IPS-15b (cell line): ENCODE measurements around the gene SERPINF2.
"Not testable (repeated sequence)": the region's sequence is repeated elsewhere in the genome, so short reads cannot be mapped to it uniquely, and the experiment has no call there.

ENCODE experiments used
- H3K27me3 ChIP-seq: one replicate; pipeline ENCODE4 v1.6.1; 2013; ENCODE audit warnings: low read length; ENCODE audit not compliant: control insufficient read depth, insufficient read depth
- H3K36me3 ChIP-seq: one replicate; pipeline ENCODE4 v1.6.1; 2013; ENCODE audit warnings: low read length; ENCODE audit not compliant: control insufficient read depth, insufficient read depth
- H3K4me1 ChIP-seq: one replicate; pipeline ENCODE4 v1.6.1; 2013; ENCODE audit warnings: mild to moderate bottlenecking, low read length; ENCODE audit not compliant: control insufficient read depth, insufficient read depth
- H3K4me3 ChIP-seq: one replicate; pipeline ENCODE4 v1.5.1; 2013; ENCODE audit warnings: low read depth, low read length
- H3K9ac ChIP-seq: one replicate; pipeline ENCODE4 v1.6.1; 2013; ENCODE audit warnings: low read depth, mild to moderate bottlenecking, low read length
- H3K9me3 ChIP-seq: one replicate; pipeline ENCODE4 v1.6.1; 2013; ENCODE audit warnings: mild to moderate bottlenecking, low read length; ENCODE audit not compliant: control insufficient read depth, insufficient read depth

Gene SERPINF2

DNA sequence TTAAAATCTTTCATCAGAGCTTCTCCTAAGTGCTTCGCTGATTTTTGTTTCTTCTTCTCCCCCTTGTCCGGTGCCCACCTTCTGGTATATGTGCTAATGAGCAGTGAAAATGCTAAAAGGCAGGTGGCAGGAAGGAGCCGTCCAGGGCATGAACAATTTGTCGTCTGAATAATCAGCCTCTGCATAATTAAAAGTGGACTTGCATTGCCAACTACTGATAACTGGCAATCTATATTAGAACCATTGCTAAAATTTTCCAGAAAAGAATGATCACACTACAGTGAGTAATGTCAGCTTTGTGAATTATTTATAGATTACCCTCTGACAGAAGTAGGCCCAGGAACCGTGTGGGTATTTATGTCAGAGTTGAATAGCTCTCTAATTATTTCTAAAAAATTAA lies 47.3 kb downstream of the SERPINF2 start:
- no peaks in the 10 kb centered on the region for H3K9me3 ChIP-seq
- no peak overlapping the region for H3K9ac ChIP-seq
- no peaks in the 10 kb centered on the region for H3K4me1 ChIP-seq
- no peak overlapping the region for H3K4me3 ChIP-seq
- peaks cover 18% of the 10 kb centered on the region for H3K36me3 ChIP-seq
- H3K27me3 ChIP-seq, result no peaks in the 10 kb centered on the region

DNA sequence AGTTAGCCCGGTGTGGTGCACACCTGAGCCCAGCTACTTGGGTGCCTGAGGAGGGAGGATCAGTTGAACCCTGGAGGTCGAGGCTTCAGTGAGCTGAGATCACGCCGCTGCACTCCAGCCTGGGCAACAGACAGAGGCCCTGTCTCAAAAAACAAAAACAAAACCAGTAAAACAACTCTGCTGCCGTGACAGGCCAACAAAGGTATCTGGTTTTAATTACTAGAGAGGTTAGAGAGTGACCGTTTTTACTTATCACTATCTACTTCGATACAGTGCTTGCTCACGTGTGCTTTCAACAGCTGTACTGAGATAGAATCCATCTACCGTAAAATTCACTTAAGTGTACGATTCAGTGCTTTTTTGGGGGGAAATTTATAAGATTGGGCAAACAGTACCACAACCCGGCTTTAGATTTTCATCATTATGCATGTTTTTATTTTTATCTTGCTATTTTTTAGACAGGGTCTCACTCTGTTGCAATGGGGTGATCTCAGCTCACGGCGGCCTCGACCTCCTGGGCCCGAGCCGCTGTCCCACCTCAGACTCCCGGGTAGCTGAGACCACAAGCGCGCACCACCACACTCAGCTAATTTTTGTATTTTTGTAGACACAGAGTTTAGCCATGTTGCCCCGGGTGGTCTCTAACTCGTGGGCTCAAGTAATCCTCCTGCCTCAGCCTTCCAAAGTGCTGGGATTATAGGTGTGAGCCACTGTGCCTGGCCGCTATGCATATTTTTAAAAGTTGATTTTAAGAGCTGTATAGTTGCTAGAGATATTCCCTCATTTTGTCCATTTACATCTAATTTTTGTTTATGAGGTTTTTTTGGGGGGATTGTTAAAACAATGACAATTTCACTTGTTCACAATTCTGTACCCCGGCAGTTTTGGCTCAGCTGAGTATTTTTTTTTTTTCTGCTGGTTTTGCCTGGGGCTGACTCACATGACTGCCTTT lies 50.1 kb downstream of the SERPINF2 start:
- H3K9ac ChIP-seq, result no peak overlapping the region
- no peaks in the 10 kb centered on the region for H3K4me1 ChIP-seq
- H3K36me3 ChIP-seq, result no peaks in the 10 kb centered on the region
- H3K27me3 ChIP-seq, result no peaks in the 10 kb centered on the region
- H3K4me3 ChIP-seq, result no peak overlapping the region
- H3K9me3 ChIP-seq, result no peaks in the 10 kb centered on the region

DNA sequence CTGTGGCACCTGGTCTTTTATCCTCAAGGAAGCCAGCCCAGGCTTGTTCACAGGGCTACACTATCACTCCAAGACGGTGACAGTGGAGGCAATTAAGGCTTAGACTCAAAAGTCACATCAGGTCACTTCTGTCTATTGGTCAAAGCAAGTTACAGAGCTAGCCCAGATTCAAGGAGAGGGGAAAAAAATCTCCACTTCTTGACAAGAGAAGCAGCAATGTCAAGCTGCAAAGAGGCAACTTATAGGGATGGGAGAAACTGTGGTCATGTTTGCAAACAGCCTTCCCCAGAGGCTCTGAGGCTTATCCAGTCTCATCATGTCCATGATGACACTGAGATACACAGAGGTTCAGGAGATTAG lies 50.8 kb downstream of the SERPINF2 start:
- Histone ChIP-seq H3K36me3 (peaks cover 2% of the 10 kb centered on the region), H3K9me3 (no peaks in the 10 kb centered on the region), H3K9ac (no peak overlapping the region), H3K4me1 (no peaks in the 10 kb centered on the region), H3K4me3 (no peak overlapping the region), H3K27me3 (no peaks in the 10 kb centered on the region)

DNA sequence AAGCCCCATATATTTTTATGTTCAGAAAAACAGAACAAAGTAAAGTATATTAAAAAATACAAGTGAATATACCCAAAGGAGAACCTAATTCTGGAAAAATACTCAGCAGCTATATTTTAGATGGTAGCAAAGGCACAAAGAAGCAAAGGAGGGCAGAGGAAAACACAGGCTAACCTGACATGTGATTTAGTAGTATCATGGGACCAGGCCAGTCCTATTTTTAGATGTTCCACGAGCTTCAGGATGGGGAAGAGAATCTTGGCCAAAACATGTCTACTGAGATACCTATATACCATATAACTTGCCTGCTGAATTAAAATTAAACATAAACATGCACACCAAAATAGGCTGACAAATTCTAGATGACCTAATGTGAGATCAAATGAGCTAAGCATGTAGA lies 54.1 kb downstream of the SERPINF2 start:
- Histone ChIP-seq H3K36me3 (peaks cover 7% of the 10 kb centered on the region), H3K9ac (no peak overlapping the region)

DNA sequence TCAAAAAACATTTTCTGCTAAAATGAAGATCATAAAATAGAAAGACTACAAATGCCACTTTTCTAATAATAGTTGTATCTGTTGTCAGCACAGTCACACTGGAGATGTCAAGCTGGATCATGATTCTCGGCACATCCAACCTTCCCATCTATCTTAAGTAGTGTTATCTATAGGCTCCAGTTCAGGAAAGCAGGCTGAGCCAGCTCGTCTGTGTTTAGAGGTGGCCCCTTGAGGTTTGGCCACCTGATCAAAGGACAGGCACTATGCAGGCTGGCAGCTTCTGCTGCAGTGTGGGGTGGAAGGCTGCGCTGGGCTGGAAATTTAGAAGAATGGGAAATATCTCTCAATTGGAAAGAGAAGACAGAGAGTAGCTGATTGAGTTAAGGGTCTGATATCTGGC lies 54.7 kb downstream of the SERPINF2 start:
- no peak overlapping the region for H3K4me3 ChIP-seq
- no peaks in the 10 kb centered on the region for H3K27me3 ChIP-seq
- no peaks in the 10 kb centered on the region for H3K9me3 ChIP-seq
- no peak overlapping the region for H3K9ac ChIP-seq
- H3K36me3 ChIP-seq, result peaks cover 7% of the 10 kb centered on the region
- no peaks in the 10 kb centered on the region for H3K4me1 ChIP-seq

More for the DNA sequence above, 54.1 kb downstream of the SERPINF2 start:
- Histone ChIP-seq H3K4me3 (no peak overlapping the region), H3K9me3 (no peaks in the 10 kb centered on the region), H3K4me1 (no peaks in the 10 kb centered on the region), H3K27me3 (no peaks in the 10 kb centered on the region)

DNA sequence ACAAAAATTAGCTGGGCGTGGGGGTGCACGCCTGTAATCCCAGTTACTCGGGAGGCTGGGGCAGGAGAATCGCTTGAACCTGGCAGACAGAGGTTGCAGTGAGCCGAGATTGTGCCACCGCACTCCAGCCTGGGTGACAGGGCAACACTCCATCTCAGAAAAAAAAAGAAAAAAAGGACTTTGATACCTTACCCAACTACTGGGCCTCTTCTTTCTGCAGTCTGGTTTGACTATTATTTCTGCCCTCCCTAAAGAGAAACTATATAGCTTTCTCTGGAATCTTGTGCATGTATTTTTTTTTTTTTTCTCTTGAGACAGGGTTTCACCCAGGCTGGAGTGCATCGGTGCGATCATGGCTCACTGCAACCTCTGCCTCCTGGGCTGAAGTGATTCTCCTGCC lies 55.2 kb downstream of the SERPINF2 start:
- H3K36me3 ChIP-seq, H3K4me1 ChIP-seq, H3K9ac ChIP-seq, H3K9me3 ChIP-seq, H3K27me3 ChIP-seq, H3K4me3 ChIP-seq: not testable (repeated sequence)

DNA sequence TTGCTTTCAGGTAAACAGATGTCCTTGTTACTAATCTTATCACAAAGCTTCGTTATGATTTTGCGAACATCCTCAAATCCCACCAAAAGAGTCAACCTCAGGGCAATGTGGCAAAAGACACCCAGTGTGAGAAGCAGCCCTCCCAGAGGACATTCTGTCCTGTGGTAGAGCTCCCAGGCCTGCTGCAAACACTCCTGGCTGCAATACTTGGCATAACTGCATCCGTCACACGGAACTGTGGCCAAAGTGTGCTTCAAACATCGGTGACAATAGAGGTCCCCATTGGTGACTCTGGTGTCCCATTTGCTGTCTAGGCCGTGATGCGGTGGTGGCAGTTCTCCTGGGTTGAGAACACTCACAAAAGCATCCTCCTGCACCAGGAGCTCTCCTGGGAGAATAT lies 57.6 kb downstream of the SERPINF2 start:
- Histone ChIP-seq H3K36me3 (peaks cover 16% of the 10 kb centered on the region), H3K4me3 (no peak overlapping the region), H3K27me3 (no peaks in the 10 kb centered on the region), H3K9me3 (no peaks in the 10 kb centered on the region), H3K9ac (no peak overlapping the region), H3K4me1 (no peaks in the 10 kb centered on the region)

DNA sequence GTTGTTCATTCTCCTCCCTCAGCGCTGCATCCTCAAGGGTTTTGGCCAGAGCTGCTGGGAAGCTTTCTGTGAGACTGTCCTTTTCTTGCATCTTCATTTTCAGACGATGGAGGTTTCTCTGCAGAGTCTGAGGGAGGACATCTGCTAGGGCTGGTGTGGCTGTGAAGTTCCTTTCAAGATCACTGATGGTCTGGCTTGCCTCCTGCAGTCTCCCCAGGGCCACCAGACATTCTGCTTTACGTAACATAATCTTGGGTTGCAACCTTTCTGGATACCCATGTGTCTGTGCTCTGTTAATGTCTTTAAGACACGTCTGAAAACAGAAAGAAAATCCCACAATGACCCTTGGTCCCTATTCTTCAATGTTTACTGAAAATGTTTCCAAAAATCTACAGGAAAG lies 58.0 kb downstream of the SERPINF2 start:
- Histone ChIP-seq H3K9me3 (no peaks in the 10 kb centered on the region), H3K36me3 (peaks cover 16% of the 10 kb centered on the region), H3K9ac (no peak overlapping the region), H3K27me3 (no peaks in the 10 kb centered on the region), H3K4me3 (no peak overlapping the region), H3K4me1 (no peaks in the 10 kb centered on the region)

DNA sequence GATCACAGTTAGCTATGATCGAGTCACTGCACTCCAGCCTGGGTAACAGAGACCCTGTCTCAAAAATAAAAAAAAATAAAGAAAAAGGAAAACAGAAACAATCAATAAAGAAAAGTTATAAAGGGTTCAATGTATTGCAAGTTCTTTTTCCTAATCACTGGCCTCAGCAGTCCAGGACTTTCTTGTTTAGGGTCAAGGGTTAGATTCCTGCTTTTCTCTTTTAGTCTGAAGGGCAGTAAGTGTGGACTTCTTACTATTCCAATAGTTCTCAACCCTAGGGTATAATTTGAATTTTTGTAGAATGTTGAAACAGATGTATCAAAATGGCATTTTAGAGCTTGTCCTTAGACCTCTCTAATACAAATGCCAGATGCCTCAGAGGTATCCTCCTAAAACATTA lies 59.8 kb downstream of the SERPINF2 start:
- H3K4me3 ChIP-seq, result no peak overlapping the region
- H3K36me3 ChIP-seq, result peaks cover 19% of the 10 kb centered on the region
- no peaks in the 10 kb centered on the region for H3K27me3 ChIP-seq
- H3K9me3 ChIP-seq, result no peaks in the 10 kb centered on the region
- H3K4me1 ChIP-seq, result no peaks in the 10 kb centered on the region
- no peak overlapping the region for H3K9ac ChIP-seq

DNA sequence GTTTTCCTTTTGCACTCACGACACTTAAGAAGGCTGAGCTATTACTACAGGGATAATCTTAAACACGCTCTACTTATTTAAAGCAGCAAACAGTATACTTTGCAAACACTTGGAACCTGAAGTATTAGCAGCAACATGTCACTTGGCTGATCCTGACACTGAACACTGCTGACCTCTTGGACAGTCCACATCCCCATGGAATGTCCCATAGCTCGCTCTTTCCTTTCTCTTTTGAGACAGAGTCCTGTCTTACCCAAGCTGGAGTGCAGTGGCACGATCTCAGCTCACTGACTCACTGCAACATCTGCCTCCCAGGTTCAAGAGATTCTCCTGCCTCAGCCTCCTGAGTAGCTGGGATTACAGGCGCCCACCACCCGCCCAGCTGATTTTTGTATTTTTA lies 60.6 kb downstream of the SERPINF2 start:
- H3K4me3 ChIP-seq, result no peak overlapping the region
- no peak overlapping the region for H3K9ac ChIP-seq
- H3K36me3 ChIP-seq, result peaks cover 17% of the 10 kb centered on the region
- no peaks in the 10 kb centered on the region for H3K27me3 ChIP-seq
- no peaks in the 10 kb centered on the region for H3K9me3 ChIP-seq
- no peaks in the 10 kb centered on the region for H3K4me1 ChIP-seq
